Prostate gland (tissue), 2 donors: ENCODE results near the gene PRKAG2. TPM values are rescaled to one million over a fixed set of nuclear protein-coding genes. Genes with fewer than 3 reads are reported as not detected.

Experiments
- DNase-seq: peaks from one replicate; pipeline ENCODE4 v3.0.0-alpha.2; 2019; ENCODE audit warnings: low spot score
- H3K27ac ChIP-seq, 2 donors: fragments of 200-600 bp; sonication (generic); 2 replicates each; pipeline ENCODE4 v1.5.1; 2017 to 2019
- H3K27me3 ChIP-seq: fragments of 200-600 bp; sonication (generic); replicated peaks from 2 replicates; pipeline ENCODE4 v1.5.1; 2019; ENCODE audit not compliant: insufficient read depth
- H3K36me3 ChIP-seq, 2 donors: fragments of 200-600 bp; sonication (generic); 1 replicate in 1 of 2; 2 replicates in 1 of 2; pipeline versions ENCODE4 v1.5.1 to v1.8.1; 2017 to 2019
- H3K4me1 ChIP-seq: fragments of 200-600 bp; sonication (generic); replicated peaks from 2 replicates; pipeline ENCODE4 v1.5.1; 2019
- H3K4me3 ChIP-seq, 2 donors: fragments of 200-600 bp; sonication (generic); 2 replicates each; pipeline ENCODE4 v1.5.1; 2017 to 2019
- H3K9me3 ChIP-seq: fragments of 200-600 bp; sonication (generic); 2 replicates; pipeline ENCODE4 v1.5.1; 2017
- POLR2A ChIP-seq: fragments of 450-650 bp; IDR thresholded peaks from one replicate; pipeline ENCODE4 v1.6.1; 2016; ENCODE audit warnings: antibody characterized with exemption, mild to moderate bottlenecking
- POLR2AphosphoS5 ChIP-seq: sonication (generic); formaldehyde crosslinking; IDR thresholded peaks from one replicate; pipeline ENCODE4 v1.6.1; 2017; ENCODE audit warnings: antibody characterized with exemption
- WGBS: methylation state at CpG from one replicate; pipeline ENCODE4 v1.1.5; 2018; 5-methylcytosine and 5-hydroxymethylcytosine counted together
- intact Hi-C: fragments of 100-400 bp; cut with DNase I; formaldehyde crosslinking; loops from one replicate; pipeline ENCODE4 v1.14.2; 2022
- total RNA-seq, 2 donors: library from RNA; depleted of rRNA; stranded (reverse); fragments of >200 nt; gene quantifications; one replicate each; pipeline ENCODE4 v1.1.0, GENCODE V29; 2016
- TF ChIP-seq, protein P1 (sequence below), 4 experiments: fragments of 200-600 bp in 2 of 4; fragments of 450-650 bp in 2 of 4; sonication (generic) in 2 of 4; IDR thresholded peaks; 1 replicate in 3 of 4; 2 replicates in 1 of 4; pipeline ENCODE4 v1.5.1; 2016 to 2019; ENCODE audit warnings: antibody characterized with exemption in 4 of 4, mild to moderate bottlenecking in 2 of 4, moderate library complexity in 2 of 4

The PRKAG2 gene
- total RNA-seq, 2 donors from 2014 or later, result 31.6 to 38.1 TPM

DNA sequence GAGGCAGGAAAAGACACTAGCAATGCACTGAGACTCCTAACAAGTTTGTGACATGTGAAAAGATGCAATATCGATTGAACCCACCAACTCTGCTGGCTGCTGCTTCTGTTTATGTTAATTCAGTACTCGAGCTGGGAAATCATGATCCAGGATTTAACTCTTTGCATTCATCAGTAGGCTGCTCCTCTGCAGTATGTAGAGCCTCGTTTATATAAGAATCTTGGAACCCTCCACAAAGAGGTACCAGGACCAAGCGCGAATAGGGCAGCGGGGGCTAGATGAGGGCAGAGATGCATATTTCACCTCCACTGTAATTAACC, 7.8 kb downstream of the PRKAG2 start:
- Histone ChIP-seq H3K4me1 (peaks cover 14% of the 10 kb centered on the region), H3K27ac (peak overlapping the region; percentile 13 to 62), H3K27me3 (no peaks in the 10 kb centered on the region), H3K4me3 (no peak overlapping the region), H3K9me3 (no peaks in the 10 kb centered on the region), H3K36me3 (no peaks in the 10 kb centered on the region)
- TF ChIP-seq, protein P1, sequence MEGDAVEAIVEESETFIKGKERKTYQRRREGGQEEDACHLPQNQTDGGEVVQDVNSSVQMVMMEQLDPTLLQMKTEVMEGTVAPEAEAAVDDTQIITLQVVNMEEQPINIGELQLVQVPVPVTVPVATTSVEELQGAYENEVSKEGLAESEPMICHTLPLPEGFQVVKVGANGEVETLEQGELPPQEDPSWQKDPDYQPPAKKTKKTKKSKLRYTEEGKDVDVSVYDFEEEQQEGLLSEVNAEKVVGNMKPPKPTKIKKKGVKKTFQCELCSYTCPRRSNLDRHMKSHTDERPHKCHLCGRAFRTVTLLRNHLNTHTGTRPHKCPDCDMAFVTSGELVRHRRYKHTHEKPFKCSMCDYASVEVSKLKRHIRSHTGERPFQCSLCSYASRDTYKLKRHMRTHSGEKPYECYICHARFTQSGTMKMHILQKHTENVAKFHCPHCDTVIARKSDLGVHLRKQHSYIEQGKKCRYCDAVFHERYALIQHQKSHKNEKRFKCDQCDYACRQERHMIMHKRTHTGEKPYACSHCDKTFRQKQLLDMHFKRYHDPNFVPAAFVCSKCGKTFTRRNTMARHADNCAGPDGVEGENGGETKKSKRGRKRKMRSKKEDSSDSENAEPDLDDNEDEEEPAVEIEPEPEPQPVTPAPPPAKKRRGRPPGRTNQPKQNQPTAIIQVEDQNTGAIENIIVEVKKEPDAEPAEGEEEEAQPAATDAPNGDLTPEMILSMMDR (IDR thresholded peaks at IDR 0.05), result no peak
- intact Hi-C loops, result no loop called here
- no peak for DNase-seq
- WGBS, result 40% methylated on average over 6 of the region's 6 CpGs

DNA sequence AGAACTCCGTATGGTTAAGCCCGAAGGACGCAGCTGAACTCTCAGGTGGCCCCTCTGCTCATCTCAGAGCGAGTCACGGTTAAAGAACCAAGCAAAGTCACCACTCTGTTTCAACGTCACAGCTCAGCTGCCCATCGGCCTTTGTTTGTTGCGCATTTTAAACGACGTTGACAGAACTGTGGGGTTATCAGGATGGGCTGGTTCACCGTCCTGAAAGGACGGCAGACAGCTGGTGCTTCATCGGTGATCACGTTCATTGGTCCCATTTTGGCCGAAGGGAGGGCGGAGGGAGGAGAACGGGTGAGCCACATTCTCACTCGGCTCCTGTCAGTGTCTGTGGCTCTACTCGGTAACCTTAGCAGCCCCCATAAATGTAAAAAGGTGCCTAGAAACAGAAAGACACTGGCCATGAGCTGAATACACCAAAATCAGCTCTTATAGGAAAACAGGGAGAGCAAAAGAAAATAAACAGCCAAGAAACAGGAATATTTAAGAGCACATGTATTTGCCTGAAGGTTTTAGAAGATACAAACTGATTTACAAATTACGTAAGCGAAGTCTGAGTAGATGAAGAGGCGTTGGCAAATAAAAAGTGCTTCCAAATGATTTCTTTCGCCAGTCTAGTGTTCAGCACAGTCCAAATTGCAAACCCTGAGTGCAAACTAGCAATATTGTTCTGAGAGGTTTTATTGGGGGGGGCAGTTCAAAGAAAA, 8.4 kb downstream of the PRKAG2 start:
- TF ChIP-seq POLR2AphosphoS5, result no peak
- TF ChIP-seq, protein P1 (IDR thresholded peaks at IDR 0.05), result no peak
- TF ChIP-seq POLR2A, result no peak
- WGBS, result 49% methylated on average over 23 of the region's 23 CpGs
- no peaks in the 10 kb centered on the region for H3K36me3 ChIP-seq
- H3K4me1 ChIP-seq, result peaks cover 14% of the 10 kb centered on the region
- no peaks in the 10 kb centered on the region for H3K27me3 ChIP-seq
- no peaks in the 10 kb centered on the region for H3K9me3 ChIP-seq
- no peak overlapping the region for H3K4me3 ChIP-seq
- intact Hi-C loops, result no loop called here
- H3K27ac ChIP-seq, result peak overlapping the region; percentile 54 to 62
- DNase-seq, result no peak

DNA sequence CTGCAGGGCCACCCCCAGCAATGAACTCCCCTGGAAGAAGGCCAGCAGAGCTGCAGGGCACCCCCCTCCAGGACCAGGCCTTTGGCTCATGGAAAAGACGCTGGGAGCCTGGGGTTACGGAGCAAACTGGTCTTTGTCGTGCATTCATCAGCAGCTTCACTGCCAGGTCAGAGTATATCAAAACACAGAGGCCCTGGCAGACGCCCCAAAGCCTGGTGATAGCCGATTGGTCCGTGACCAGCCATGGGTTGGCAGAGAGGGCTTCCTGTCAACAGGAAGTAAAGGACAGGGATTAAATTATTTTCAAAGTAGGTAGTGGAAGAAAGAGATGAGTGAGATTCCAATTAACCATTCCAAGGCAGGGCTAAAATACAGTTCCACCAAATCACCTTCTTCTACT, 9.0 kb downstream of the PRKAG2 start:
- Histone ChIP-seq H3K27ac (peak overlapping the region; percentile 54 to 62), H3K4me1 (peaks cover 14% of the 10 kb centered on the region), H3K36me3 (no peaks in the 10 kb centered on the region), H3K27me3 (no peaks in the 10 kb centered on the region), H3K9me3 (no peaks in the 10 kb centered on the region), H3K4me3 (no peak overlapping the region)
- DNase-seq, result peak; percentile 48
- intact Hi-C loops, result no loop called here
- peak; percentile 20 for TF ChIP-seq POLR2AphosphoS5
- TF ChIP-seq, protein P1 (IDR thresholded peaks at IDR 0.05), result no peak
- no peak for TF ChIP-seq POLR2A
- WGBS, result 5% methylated on average over 6 of the region's 6 CpGs

DNA sequence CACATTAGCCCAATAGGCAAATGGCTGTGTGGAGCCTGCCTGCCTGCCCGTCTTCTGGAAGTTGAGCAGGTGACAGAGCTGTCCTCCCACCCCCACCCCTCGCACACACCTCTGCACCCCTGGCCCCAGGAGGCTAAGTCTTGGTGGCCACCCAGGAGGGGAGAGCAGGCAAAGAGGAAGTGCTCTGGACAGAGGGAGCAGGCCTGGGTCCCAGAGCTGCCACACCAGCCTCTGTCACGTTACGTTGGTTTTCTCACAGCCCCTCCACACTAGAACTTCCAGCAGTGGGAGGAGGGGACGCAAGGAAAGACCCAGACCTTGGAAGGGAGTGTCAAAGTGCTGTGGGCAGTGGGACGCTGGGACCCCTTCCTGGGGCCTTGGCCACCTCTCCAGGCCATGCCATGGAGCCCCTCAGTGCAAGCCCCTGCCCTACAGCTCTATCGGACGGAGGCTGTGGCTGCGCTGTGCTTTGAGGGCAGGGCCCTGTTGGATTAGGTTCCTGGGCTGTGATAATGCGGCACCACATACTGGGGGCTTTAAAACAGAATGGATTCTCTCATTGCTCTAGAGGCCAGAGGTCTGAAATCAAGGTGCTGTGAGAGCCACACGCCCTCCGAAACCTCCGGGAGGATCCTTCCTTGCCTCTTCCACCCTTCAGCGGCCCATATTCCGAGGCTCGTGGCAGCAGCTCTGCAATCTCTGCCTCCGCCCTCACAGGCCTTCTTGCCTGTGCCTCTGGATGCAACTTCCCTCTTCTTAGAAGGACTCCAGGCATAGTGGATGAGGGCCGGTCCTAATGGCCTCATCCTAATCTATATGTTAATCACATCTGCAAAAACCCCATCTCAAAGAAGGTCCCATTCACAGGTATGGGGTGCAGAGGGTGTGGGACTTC, 9.9 kb downstream of the PRKAG2 start:
- no peak for DNase-seq
- no peak for TF ChIP-seq POLR2A
- Histone ChIP-seq H3K27me3 (no peaks in the 10 kb centered on the region), H3K9me3 (no peaks in the 10 kb centered on the region), H3K4me3 (no peak overlapping the region), H3K4me1 (peaks cover 14% of the 10 kb centered on the region), H3K27ac (peak overlapping the region in 1 of 2 donors; percentile 62), H3K36me3 (no peaks in the 10 kb centered on the region)
- intact Hi-C loops, result no loop called here
- WGBS, result 93% methylated on average over 17 of the region's 18 CpGs

DNA sequence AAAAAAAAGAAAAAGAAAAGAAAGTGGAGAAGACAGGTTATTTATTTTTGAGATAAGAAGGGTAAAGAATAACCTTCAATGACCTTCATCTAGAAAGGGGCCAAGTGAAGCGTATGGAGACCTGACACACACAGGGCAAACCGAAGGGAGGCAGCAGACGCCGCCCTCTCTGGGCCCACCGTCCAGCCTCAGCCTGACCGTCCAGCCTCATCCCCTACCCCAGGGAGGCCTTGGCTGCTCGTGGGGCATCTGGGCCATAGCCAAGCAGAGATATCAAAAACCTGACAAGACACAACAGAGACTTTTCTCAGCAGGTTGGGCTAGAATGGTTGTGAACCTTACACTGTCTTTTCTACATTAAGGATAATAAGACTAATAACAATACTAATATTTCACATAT, 10.9 kb downstream of the PRKAG2 start:
- intact Hi-C loops, result no loop called here
- no peak overlapping the region for H3K27ac ChIP-seq
- no peaks in the 10 kb centered on the region for H3K27me3 ChIP-seq
- 94% methylated on average over 7 of the region's 7 CpGs for WGBS
- no peak overlapping the region for H3K4me3 ChIP-seq
- no peaks in the 10 kb centered on the region for H3K9me3 ChIP-seq
- no peak for DNase-seq
- peaks cover 14% of the 10 kb centered on the region for H3K4me1 ChIP-seq
- no peak for TF ChIP-seq POLR2AphosphoS5
- TF ChIP-seq POLR2A, result no peak
- TF ChIP-seq, protein P1 (IDR thresholded peaks at IDR 0.05), result no peak
- no peaks in the 10 kb centered on the region for H3K36me3 ChIP-seq
